ENCODE data around the gene MSANTD1. TPM values are rescaled to one million over a fixed set of nuclear protein-coding genes. Genes with fewer than 3 reads are reported as not detected.

MSANTD1 gene
- total RNA-seq, 4 donors from 2014 or later: 0.68 to 1.3 (median 0.80) TPM; not detected in 1

DNA sequence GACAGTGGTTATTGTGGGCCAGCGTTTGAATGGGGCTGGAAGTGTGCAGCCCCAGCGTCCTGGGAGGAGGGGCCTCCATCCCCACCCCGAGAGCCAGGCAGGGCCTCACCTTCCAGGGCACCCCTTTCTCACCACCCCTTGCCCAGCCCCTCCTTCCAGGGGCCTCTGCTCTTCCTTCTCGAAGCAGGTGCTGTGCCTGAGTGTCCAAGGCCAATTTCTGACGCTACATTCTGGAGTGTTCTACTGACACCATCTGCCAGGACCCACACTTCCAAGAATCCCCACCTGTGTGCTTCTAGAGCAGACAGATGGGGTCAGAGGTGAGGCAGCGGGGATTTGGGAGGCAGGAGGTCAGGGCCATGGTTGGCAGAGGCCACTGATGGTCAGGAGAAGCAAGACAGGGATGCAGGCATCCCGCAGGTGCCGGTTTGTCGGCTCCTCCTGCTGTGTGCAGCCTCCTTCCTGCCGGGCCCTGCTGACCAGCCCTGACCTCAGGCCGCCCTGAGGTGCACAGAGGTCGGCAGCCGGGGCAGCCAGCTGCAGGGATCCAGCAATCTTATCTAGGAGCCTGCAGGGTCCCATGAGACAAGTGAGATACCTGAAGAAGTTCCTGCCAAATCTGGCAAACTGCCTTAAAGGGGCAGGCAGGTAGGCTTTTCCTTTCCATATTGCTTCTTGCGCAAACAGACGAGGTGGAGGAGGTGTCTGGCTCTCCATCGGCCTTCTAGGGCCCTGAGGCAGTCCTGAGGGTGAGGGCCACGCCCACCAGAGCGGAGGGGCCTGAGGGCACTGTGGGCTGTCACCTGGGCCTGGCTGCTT lies 18.8 kb downstream of the MSANTD1 start:
- no peaks in the 10 kb centered on the region for H3K4me1 ChIP-seq
- in situ Hi-C loops (cut with MboI; ENCODE audit: low pct_ligation_motif_present in 1 of 4, low pct_unique_long_range_greater_than_20kb in 1 of 4, low sequenced_read_pairs in 3 of 4): no loop called here
- no peaks in the 10 kb centered on the region for H3K36me3 ChIP-seq
- 33 to 72% methylated on average over 1 to 14 of the region's 18 CpGs for WGBS, 2 donors (ENCODE audit: low coverage in 1 of 2)
- no peak overlapping the region for H3K4me3 ChIP-seq
- intact Hi-C loops (cut with DNase I; ENCODE audit: low total_unique reads): no loop called here
- no peak for TF ChIP-seq POLR2A (IDR thresholded peaks at IDR 0.05)
- no peak for TF ChIP-seq EP300 (IDR thresholded peaks at IDR 0.05; ENCODE audit: low read depth)
- no peak for TF ChIP-seq POLR2AphosphoS5 (IDR thresholded peaks at IDR 0.05)
- TF ChIP-seq, protein P1, sequence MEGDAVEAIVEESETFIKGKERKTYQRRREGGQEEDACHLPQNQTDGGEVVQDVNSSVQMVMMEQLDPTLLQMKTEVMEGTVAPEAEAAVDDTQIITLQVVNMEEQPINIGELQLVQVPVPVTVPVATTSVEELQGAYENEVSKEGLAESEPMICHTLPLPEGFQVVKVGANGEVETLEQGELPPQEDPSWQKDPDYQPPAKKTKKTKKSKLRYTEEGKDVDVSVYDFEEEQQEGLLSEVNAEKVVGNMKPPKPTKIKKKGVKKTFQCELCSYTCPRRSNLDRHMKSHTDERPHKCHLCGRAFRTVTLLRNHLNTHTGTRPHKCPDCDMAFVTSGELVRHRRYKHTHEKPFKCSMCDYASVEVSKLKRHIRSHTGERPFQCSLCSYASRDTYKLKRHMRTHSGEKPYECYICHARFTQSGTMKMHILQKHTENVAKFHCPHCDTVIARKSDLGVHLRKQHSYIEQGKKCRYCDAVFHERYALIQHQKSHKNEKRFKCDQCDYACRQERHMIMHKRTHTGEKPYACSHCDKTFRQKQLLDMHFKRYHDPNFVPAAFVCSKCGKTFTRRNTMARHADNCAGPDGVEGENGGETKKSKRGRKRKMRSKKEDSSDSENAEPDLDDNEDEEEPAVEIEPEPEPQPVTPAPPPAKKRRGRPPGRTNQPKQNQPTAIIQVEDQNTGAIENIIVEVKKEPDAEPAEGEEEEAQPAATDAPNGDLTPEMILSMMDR (IDR thresholded peaks at IDR 0.05): no peak
- no peak for DNase-seq
- H3K9me3 ChIP-seq: no peaks in the 10 kb centered on the region
- H3K27ac ChIP-seq: no peak overlapping the region
- H3K27me3 ChIP-seq: no peaks in the 10 kb centered on the region

DNA sequence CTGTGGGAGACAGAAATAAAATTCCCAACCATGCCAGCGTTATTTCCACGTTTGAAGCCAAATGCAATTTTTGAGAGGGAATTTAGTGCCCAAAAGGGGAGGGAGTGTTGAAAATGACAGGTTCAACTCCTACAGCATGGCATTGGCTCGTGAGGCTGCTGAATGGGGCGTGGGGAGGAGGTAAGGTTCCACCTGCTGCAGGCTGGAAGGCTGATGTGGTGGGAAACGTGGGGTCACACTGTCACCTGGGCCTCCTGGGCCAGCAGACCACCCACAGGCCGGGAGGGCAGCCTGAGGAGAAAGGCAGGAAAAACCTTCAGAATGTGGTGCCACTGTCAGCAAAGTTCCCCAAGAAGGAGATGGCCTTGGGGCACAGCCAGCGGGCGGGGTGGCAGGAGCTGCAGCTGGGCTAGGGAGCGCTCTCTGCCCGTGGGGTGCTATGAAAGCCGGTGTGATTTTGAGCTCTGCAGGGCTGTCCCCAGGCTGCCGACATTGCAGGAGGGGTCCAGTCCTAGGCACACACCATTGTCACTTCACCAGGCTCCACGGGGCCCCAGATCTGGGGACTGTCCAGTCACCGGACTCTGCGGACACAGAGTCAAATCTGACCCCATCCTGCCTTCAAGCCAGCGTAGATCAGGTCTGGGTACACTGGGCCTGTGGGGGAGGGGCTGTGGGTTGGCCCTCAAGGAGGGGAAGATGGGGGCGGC lies 19.6 kb downstream of the MSANTD1 start:
- H3K36me3 ChIP-seq: no peaks in the 10 kb centered on the region
- no peak overlapping the region for H3K4me3 ChIP-seq
- intact Hi-C loops (cut with DNase I; ENCODE audit: low total_unique reads): no loop called here
- no peak overlapping the region for H3K27ac ChIP-seq
- H3K27me3 ChIP-seq: no peaks in the 10 kb centered on the region
- H3K9me3 ChIP-seq: no peaks in the 10 kb centered on the region
- H3K4me1 ChIP-seq: no peaks in the 10 kb centered on the region
- DNase-seq: no peak
- 69 to 79% methylated on average over 3 to 15 of the region's 17 CpGs for WGBS, 2 donors (ENCODE audit: low coverage in 1 of 2)
- TF ChIP-seq, protein P1 (IDR thresholded peaks at IDR 0.05): no peak
- TF ChIP-seq POLR2AphosphoS5 (IDR thresholded peaks at IDR 0.05): no peak
- TF ChIP-seq EP300 (IDR thresholded peaks at IDR 0.05; ENCODE audit: low read depth): no peak
- TF ChIP-seq POLR2A (IDR thresholded peaks at IDR 0.05): no peak
- in situ Hi-C loops (cut with MboI; ENCODE audit: low pct_ligation_motif_present in 1 of 4, low pct_unique_long_range_greater_than_20kb in 1 of 4, low sequenced_read_pairs in 3 of 4): no loop called here

DNA sequence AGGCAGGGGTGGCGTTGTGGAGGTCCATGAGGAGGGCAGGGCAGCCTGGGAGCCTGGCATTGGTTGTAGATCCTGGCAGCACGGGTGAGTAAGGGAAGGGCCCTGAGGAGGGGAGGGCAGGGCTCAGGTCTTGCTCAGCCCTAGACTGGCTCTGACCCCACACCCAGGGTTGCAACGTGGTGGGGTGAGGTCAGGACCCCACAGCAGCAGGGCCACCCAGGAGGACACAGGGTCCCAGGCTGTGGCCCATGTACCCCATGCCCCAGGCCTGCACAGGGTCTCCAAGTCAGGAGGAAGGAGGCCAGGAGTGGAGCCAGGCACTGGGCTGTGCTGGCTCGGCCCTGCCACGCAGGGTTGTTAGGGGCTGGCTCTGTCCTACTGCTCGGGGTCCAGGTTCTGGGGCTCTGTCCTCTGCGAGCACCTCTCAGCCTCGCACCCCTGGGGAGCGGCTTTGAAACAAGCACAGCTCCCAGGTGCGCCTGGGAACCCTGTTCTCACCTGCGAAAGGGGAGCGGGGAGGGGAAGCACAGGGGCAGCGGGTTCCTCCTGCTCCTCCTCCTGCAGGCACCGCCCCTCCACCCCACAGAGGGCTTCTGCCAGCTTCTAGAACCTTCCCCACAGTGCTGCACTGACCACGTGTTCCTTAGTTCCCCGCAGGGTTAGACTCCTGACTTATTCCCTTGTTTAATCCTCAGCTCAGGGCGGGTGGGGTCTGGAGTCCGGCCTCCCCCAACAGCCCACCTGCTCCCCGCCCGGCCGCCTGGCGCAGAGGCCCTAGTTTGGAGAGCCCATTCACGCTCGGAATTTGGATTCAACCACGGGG lies 20.4 kb downstream of the MSANTD1 start:
- Histone ChIP-seq H3K36me3 (no peaks in the 10 kb centered on the region), H3K27ac (no peak overlapping the region), H3K4me3 (no peak overlapping the region), H3K4me1 (no peaks in the 10 kb centered on the region), H3K9me3 (no peaks in the 10 kb centered on the region), H3K27me3 (no peaks in the 10 kb centered on the region)
- TF ChIP-seq, protein P1 (IDR thresholded peaks at IDR 0.05): no peak
- TF ChIP-seq POLR2AphosphoS5 (IDR thresholded peaks at IDR 0.05): no peak
- TF ChIP-seq POLR2A (IDR thresholded peaks at IDR 0.05): no peak
- TF ChIP-seq EP300 (IDR thresholded peaks at IDR 0.05; ENCODE audit: low read depth): no peak
- intact Hi-C loops (cut with DNase I; ENCODE audit: low total_unique reads): no loop called here
- in situ Hi-C loops (cut with MboI; ENCODE audit: low pct_ligation_motif_present in 1 of 4, low pct_unique_long_range_greater_than_20kb in 1 of 4, low sequenced_read_pairs in 3 of 4): no loop called here
- no peak for DNase-seq
- WGBS, 2 donors (ENCODE audit: low coverage in 1 of 2): 82% methylated on average over 20 of the region's 25 CpGs; no CpG with 5 or more reads in 1 of the 2 donors
